SU-DHL-6 (cell line): Measurements from ENCODE around the gene SLC6A7.

Experiments
- EZH2phosphoT487 ChIP-seq: fragments of 200-600 bp; sonication (generic), shearing (Covaris generic); conservative IDR thresholded peaks from 2 replicates; pipeline ENCODE4 v1.6.1; 2018; ENCODE audit warnings: mild to moderate bottlenecking, antibody characterized with exemption, low read length, moderate library complexity, mixed read lengths
- TF ChIP-seq, protein P1 (sequence below): fragments of 200-600 bp; sonication (generic); IDR thresholded peaks from one replicate; pipeline ENCODE4 v1.5.1; 2017; ENCODE audit warnings: antibody characterized with exemption, mild to moderate bottlenecking, low read length, moderate library complexity; ENCODE audit not compliant: insufficient read depth, poor library complexity, severe bottlenecking

DNA sequence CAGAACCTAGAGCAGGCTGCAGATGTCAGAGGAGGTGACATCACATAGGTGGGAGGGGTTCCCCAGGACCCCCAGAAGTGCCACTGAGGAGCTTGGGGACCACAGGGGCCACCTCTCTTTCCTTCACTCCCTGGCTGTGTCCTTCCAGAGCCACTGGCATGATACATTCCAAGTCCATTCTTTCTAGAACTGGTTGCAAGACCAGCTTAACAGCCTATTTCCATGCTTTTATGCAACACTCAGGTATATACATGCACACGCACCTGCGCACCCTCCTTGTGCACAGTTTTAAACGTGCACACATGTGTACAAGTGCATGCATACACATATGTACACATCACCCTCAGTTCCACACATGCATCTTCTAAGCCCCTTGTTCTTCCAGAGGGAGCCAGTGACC is 39.7 kb downstream of the SLC6A7 start:
- TF ChIP-seq, protein P1, sequence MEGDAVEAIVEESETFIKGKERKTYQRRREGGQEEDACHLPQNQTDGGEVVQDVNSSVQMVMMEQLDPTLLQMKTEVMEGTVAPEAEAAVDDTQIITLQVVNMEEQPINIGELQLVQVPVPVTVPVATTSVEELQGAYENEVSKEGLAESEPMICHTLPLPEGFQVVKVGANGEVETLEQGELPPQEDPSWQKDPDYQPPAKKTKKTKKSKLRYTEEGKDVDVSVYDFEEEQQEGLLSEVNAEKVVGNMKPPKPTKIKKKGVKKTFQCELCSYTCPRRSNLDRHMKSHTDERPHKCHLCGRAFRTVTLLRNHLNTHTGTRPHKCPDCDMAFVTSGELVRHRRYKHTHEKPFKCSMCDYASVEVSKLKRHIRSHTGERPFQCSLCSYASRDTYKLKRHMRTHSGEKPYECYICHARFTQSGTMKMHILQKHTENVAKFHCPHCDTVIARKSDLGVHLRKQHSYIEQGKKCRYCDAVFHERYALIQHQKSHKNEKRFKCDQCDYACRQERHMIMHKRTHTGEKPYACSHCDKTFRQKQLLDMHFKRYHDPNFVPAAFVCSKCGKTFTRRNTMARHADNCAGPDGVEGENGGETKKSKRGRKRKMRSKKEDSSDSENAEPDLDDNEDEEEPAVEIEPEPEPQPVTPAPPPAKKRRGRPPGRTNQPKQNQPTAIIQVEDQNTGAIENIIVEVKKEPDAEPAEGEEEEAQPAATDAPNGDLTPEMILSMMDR: no peak
- TF ChIP-seq EZH2phosphoT487: no peak
